Left forelimb (tissue), 1 donor: ENCODE results near the gene DHFR2.
"Not testable (repeated sequence)": the region's sequence is repeated elsewhere in the genome, so short reads cannot be mapped to it uniquely, and the experiment has no call there.

ENCODE experiments used
- DNase-seq: peaks from one replicate; pipeline ENCODE4 v3.0.0-alpha.2; 2018; ENCODE audit warnings: low spot score

Gene DHFR2

DNA sequence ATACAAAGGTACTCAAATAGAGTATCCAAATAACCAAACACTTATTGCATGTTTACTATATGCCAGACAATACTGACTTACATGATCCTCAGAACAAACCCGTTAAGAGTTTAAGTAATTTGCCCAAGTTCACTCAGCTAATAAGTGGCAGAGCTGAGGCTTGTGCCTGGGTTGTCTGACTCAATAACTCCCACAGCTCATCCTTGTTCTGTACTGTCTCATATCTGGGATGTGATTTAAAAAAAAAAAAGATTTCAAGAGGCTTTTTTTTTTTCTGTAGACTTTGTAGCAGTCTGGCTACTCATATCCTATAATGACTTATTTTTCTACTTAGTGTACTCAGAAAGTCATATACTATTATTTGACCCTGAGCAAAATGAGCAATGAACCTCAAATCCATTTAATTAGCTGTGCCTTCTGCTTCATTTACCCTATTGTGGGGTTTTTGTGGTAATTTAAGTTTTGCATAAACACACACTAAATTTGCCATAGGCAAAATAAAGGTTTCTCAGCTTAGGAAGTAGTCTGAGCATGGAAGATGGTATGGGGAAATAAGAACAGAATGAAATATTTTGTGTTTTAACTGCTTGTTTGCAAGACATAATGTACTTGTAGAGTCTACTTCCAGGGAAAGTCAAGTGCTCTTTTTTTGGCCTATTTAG is 3.2 kb upstream of the DHFR2 start:
- DNase-seq, result no peak

DNA sequence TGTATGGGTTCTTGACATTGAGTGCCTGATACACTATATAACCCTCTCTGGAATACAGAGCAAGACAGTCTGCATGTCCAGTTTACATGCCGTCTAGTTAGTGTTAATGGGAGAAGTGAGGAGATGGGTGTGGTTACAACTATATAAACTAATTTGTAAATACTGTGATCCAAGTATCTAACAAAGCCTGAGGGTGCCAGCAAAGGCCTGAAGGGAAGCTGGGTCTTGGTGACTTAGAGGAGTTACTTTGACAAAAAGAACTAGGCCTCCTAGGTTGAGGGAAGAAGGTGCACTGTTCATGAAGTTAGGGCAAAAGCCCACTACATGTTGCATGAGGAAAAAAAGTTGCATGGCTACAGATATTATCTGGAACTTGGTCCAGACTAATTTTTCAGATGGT is 2.4 kb upstream of the DHFR2 start:
- DNase-seq, result no peak

DNA sequence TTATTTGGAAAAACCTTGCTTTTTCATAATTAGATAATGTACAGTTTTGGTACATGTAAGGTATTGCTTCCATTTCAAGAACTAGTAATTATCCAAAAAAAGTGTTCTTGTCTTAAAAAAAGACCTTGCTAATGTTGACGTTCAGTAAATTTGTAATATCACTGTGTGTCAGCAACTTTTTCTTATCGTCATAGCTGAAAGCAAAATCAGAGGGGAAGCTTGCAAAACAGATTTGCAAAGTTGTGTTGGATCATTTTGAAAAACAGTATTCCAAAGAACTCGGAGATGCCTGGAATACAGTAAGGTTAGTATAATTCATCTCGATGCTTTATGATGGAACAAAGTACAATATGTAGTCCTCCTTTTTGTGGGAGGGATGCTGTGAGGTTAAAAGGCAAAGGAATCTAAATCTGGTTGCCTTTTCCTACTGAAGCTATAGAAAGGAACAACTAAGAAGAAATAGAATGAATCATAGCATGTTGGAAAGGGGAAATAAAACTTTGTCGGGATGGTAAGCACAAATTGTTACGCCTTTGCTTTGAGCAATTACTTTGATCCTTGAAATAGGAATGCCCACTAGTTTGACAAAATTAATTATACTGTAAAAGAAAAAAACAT is 1.6 kb upstream of the DHFR2 start:
- no peak for DNase-seq

GRCh38 chr3:94063496-94064119 is 892 bp upstream of the DHFR2 start:
- DNase-seq, result no peak

GRCh38 chr3:94061297-94061696 is 1.4 kb downstream of the DHFR2 start:
- no peak for DNase-seq

GRCh38 chr3:94050546-94050945 is 12.2 kb downstream of the DHFR2 start:
- no peak for DNase-seq

DNA sequence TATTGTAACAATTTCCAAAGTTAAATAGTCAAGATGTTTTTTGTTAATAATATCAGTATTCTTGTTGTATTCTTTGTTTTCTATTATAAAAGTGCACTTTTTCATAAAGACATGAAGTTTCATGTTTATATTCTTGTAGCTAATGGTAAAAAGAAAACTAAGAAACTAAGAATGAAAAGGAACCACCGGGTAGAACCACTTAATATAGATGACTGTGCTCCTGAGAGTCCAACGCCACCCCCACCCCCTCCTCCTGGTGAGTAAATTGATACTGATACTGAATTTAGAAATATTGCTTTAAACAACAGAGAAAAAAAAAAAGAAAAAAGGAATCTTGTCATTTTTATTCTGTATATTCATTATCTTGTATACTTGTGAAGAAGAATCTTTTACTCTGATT is 13.4 kb downstream of the DHFR2 start:
- no peak for DNase-seq

- no peak for DNase-seq
These were observed 16.2 kb downstream of the DHFR2 start for GRCh38 chr3:94046533-94046932.

DNA sequence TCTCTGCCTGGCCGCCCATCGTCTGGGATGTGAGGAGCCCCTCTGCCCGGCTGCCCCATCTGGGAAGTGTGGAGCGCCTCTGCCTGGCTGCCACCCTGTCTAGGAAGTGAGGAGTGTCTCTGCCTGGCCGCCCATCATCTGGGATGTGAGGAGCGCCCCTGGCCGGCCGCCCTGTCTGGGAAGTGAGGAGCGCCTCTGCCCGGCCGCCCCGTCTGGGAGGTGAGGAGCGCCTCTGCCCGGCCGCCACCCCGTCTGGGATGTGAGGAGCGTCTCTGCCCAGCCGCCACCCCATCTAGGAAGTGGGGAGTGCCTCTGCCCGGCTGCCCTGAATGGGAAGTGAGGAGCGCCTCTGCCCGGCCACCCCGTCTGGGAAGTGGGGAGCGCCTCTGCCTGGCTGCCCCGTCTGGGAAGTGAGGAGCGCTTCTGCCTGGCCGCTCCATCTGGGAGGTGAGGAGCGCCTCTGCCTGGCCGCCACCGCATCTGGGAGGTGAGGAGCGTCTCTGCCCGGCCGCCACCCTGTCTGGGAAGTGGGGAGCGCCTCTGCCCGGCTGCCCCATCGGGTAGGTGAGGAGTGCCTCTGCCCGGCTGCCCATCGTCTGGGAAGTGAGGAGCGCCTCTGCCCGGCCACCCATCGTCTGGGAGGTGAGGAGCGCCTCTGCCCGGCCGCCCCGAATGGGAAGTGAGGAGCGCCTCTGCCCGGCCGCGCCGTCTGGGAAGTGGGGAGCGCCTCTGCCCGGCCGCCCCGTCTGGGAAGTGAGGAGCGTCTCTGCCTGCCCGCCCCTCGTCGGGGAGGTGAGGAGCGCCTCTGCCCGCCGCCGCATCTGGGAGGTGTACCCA is 18.4 kb downstream of the DHFR2 start:
- DNase-seq, result not testable (repeated sequence)

DNA sequence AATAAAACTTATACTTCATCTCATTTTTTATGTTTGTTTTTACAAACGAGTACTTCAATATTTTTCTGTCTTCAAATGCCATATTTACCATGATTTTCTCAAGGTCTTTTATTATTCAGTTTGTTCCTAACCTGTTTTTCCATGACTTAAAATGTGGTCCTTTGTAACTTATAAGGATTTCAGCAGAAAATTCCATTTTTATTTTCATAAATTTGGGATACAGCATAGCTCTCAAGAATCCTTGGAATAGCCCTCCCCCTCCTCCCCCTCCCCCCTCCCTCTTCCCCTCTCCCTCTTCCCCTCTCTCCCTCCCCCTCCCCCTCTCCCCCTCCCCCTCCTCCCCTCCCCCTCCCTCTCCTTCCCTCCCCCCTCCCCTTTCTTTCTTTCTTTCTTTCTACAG is 19.4 kb downstream of the DHFR2 start:
- DNase-seq, result no peak

DNA sequence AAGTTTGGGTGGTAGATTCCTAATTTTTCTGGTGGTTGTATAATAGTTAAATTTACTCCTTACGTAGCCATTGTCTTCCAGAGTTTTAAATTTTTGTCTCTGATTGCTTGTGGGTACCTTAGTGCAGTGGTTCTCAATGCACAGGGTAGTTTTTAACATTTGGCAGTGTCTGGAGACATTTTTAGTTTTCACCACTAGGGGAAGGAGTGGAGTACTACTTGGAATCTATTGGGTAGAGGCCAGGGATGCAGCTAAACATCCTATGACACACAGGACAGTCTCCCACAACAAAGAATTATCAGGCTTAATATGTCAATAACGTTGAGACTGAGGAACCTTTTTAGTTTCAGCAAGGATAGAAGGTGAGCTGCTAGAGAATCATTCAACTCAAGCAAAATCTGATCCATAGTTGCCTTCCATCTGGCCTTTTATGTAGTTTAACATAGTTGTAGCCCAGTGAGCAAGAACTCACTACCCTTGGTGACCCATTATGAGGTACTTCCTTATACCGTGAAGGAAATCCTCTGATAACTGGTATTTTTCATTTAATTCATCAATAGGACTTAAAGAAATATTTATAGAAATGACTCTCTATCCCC is 25.7 kb downstream of the DHFR2 start:
- no peak for DNase-seq

DNA sequence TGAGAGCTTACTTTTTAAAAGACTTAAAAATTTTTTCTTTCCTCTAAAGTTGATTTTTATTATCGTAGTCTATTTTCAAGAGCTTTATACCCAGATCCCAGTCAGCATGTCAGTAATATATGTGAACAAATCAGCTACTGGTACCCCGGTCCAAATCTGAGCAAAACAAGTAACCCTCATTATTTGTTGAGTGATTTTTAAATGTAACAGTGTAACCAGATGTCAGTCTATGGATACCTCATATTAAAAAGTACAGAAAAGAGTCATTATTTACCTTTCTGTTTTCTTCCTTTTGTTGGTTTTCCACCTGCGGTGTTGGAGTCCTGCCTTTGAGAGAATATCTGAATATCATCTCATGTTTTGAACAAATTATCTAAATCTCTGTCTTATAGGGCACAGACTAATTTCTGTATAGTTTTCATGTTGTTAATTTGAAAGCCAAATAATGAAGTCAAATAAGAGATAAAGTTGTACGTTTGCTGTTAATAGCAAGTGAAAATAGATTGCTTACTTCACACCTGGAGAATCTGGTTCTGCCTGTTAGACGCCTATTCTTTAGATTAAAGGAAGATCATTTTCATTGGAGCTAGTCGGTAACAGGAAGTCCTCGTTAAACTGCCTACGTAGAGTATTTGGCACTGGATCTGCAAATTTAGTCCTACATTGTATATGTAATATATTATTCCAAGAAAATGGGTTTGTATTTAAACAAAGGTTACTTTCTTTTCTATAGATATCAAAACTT is 34.5 kb downstream of the DHFR2 start, which contains the start of gene STX19:
Gene STX19, minus strand, starts transcription at position 505 of the 745 bp plus-strand sequence. CDS start 13,328 bp downstream, outside the sequence.
- DNase-seq, result no peak

- DNase-seq, result no peak
These were observed 36.1 kb downstream of the DHFR2 start for GRCh38 chr3:94026623-94027022.

DNA sequence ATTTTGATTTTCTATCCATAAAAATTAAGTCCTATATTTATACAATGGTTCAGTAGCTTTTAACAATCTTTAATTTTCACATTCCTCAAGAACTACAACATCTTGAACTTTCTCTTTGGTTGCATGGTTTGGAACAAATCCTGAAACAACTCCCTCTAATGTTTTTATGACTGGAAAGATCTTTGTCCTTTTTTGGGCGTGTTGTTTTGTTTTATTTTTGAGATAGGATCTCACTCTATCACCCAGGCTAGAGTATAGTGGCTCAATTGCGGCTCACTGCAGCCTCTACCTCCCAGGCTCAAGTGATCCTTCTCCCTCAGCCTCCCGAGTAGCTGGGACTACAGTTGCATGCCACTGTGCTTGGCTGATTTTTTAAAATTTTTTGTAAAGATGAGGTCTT is 38.3 kb downstream of the DHFR2 start:
- no peak for DNase-seq

DNA sequence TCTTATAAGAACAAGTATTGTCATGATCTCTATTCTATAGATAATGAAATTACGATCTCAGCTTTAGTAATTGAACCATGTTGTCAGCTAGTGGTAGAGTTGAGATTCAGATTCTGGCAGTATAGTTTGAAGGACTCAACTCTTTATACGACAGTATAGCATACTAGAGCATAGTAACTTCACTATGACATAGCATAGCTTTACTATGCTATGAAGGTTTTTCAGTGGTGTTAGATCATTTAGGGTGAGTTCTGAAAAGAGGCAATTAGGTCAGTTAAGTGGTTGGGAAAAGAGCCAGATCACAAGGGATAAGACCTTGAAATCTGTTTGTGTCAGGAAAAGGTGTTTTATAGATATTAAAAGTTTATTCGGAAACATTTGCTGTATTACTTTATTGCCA is 42.4 kb downstream of the DHFR2 start:
- DNase-seq, result no peak

- DNase-seq, result no peak
These were observed 43.1 kb downstream of the DHFR2 start for GRCh38 chr3:94019659-94020058.

- DNase-seq, result no peak
These were observed 47.7 kb downstream of the DHFR2 start for GRCh38 chr3:94015025-94015424.

DNA sequence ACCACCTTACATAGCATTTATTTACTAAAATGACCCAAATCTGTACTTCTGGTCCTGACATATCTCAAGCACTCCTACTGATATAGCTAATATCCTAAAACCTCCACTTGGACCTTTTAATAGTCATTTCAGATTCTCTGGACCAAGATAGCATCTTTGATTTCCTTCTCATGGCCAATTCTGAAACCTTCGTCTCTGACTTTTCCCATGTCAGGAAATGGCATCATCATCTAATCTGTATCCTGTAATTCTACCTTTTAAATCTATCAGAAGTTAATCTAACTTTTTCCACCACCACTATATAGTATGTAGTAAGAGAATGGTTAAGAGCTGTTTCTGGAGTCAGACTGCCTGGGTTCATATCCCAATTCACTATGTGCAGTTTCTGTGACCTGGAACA is 50.5 kb downstream of the DHFR2 start:
- no peak for DNase-seq

DNA sequence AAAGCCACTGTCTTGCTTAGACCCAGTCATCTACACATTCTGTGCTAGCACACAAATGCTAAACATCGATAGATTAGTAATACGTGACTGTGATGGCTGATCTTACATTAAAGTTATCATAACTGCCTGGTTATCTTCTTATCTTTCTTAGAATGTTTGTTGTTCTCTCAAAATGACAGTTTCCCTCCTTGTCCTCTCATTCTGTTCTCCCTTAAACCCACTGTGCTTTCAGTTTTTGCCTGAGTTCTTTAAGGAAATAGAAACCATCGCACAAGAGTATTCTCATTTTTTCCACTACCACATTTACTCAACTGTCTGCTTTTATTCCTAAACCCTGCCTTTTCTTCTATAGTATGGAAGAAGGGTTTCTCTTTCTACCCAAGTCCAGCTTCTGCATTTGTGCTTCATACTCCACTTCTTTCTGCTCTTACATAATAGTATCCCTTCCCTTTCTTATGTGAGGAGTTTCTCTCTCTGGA is 51.4 kb downstream of the DHFR2 start:
- DNase-seq, result no peak

GRCh38 chr3:94009608-94010007 is 53.1 kb downstream of the DHFR2 start:
- DNase-seq, result no peak

DNA sequence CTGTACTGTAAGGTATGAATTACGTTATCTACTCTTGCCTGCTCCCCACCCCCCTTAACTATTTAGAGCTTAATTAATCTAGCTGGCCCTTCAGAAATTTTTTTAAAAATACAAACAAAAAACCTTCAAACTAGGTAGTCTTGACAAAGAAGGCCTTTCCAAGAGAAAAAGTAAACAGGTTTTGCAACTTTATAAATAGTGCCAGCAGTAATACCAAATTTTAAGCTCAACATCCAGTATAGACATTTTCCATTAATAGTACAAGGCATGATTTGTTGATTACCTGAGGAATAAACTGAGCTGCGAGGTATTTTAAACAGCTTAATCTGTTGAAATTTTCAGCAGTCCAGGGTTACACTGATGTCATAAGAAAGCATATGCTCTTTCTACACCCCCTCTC is 54.5 kb downstream of the DHFR2 start:
- no peak for DNase-seq
